HFFc6 (cell line): ENCODE data around the gene TRIM5. TPM values are rescaled to one million over a fixed set of nuclear protein-coding genes. Genes with fewer than 3 reads are reported as not detected.

Experiments
- DNase-seq: peaks from one replicate; pipeline ENCODE4 v3.0.0-alpha.2; 2018
- H3K27ac Mint-ChIP-seq: 2 replicates; pipeline ENCODE4 v1.8.0; 2020; ENCODE audit warnings: mild to moderate bottlenecking, mixed read lengths
- H3K27me3 Mint-ChIP-seq: 2 replicates; pipeline ENCODE4 v1.8.0; 2021; ENCODE audit warnings: mild to moderate bottlenecking, moderate library complexity, mixed read lengths; ENCODE audit not compliant: insufficient read depth
- H3K36me3 Mint-ChIP-seq: 2 replicates; pipeline ENCODE4 v1.8.0; 2021; ENCODE audit warnings: low read depth, mixed read lengths
- H3K4me1 Mint-ChIP-seq: 2 replicates; pipeline ENCODE4 v1.8.0; 2020; ENCODE audit warnings: low read depth, mixed read lengths
- H3K4me3 Mint-ChIP-seq: 2 replicates; pipeline ENCODE4 v1.8.0; 2020; ENCODE audit warnings: mild to moderate bottlenecking, moderate library complexity, mixed read lengths
- H3K9me3 Mint-ChIP-seq: 2 replicates; pipeline ENCODE4 v1.8.0; 2020; ENCODE audit warnings: mild to moderate bottlenecking, mixed read lengths
- CTCF ChIP-seq: fragments of 200-600 bp; sonication (generic); IDR thresholded peaks from 2 replicates; pipeline ENCODE4 v1.5.0; 2021; ENCODE audit warnings: antibody characterized with exemption, mild to moderate bottlenecking
- total RNA-seq, 6 experiments: library from RNA; stranded (reverse); fragmentation: NEBNext Ultra II Directional; extraction: Animal tissue kit (Norgen Biotek cat#: 25700); gene quantifications; 2 replicates in 1 of 6; 3 replicates in 5 of 6; pipeline ENCODE4 v1.2.3, GENCODE V29; 2021

Gene TRIM5
- total RNA-seq, 6 experiments from 2014 or later = 35.7 to 49.4 (median 43.5) TPM

DNA sequence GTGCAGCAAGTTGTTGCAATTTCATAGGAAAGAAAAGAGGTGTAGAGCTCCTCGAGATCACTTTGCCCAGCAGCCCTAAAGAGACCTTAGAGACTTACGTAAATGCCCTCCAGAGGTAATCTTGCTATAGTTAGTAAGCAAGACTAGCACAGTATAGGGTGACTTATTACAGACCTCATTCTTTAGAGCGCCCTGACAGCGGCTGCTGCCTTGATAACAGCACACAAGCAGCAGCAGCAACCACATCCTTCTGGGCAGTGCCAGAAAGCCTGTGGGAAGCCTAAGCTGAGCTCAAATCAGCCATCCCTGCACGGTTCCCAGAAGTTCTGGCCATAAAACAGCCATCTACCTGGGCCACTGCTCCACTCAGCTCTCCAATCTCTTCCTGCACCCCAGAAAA lies 28.8 kb upstream of the TRIM5 start:
- Mint-ChIP-seq H3K36me3 (peaks cover 12% of the 10 kb centered on the region), H3K4me1 (no peaks in the 10 kb centered on the region), H3K27me3 (peaks cover 2% of the 10 kb centered on the region; the same call in 1 of the 2 replicates), H3K4me3 (no peak overlapping the region), H3K9me3 (peaks cover 4% of the 10 kb centered on the region), H3K27ac (no peak overlapping the region)
- TF ChIP-seq CTCF = no peak
- DNase-seq = no peak

GRCh38 chr11:5712507-5712906 lies 27.6 kb upstream of the TRIM5 start:
- Mint-ChIP-seq H3K9me3 (peaks cover 4% of the 10 kb centered on the region), H3K36me3 (peaks cover 18% of the 10 kb centered on the region), H3K4me1 (no peaks in the 10 kb centered on the region), H3K27me3 (peaks cover 4% of the 10 kb centered on the region; the same call in 1 of the 2 replicates), H3K27ac (no peak overlapping the region), H3K4me3 (no peak overlapping the region)
- TF ChIP-seq CTCF = peak; percentile 77
- no peak for DNase-seq

- DNase-seq = no peak
- Mint-ChIP-seq H3K4me1 (peaks cover 14% of the 10 kb centered on the region; the same call in 1 of the 2 replicates), H3K9me3 (no peaks in the 10 kb centered on the region), H3K27ac (0 out of 2 replicates have a peak overlapping the region, but pooled peaks have one; percentile 3), H3K27me3 (peaks cover 1% of the 10 kb centered on the region; the same call in 1 of the 2 replicates), H3K36me3 (peaks cover 54% of the 10 kb centered on the region), H3K4me3 (no peak overlapping the region)
- TF ChIP-seq CTCF = no peak
Measured at GRCh38 chr11:5705688-5706087, 20.8 kb upstream of the TRIM5 start.

- Mint-ChIP-seq H3K9me3 (no peaks in the 10 kb centered on the region), H3K4me3 (no peak overlapping the region), H3K27ac (no peak overlapping the region), H3K4me1 (peaks cover 14% of the 10 kb centered on the region; the same call in 1 of the 2 replicates), H3K27me3 (peaks cover 1% of the 10 kb centered on the region; the same call in 1 of the 2 replicates), H3K36me3 (peaks cover 55% of the 10 kb centered on the region)
- DNase-seq = no peak
- no peak for TF ChIP-seq CTCF
Measured at GRCh38 chr11:5703741-5704536, 19.1 kb upstream of the TRIM5 start.

DNA sequence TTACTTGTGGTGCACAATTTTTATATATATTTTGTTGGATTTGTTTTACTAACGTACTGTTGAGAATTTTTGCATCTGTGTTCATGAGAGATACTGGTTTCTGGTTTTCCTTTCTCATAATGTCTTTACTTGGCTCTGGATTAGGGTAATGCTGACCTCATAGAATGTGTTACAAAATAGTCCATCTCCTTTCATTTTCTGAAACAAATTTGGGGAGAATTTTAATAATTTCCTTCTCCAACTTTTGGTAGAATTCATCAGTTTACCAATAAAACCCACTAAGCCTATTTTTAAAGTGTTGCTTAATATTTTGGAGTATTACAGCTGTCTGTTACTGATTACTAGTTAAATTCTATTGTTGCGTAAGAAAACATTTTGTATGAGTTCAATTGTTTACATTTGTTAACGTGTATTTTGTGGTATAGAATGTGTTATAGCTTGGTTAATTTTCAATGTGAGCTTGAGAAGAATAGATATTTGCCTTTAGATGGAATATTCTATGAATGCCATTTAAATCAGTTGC lies 16.2 kb upstream of the TRIM5 start:
- Mint-ChIP-seq H3K27me3 (no peaks in the 10 kb centered on the region), H3K36me3 (peaks cover 61% of the 10 kb centered on the region), H3K27ac (no peak overlapping the region), H3K4me3 (no peak overlapping the region), H3K4me1 (peaks cover 17% of the 10 kb centered on the region; the same call in 1 of the 2 replicates), H3K9me3 (no peaks in the 10 kb centered on the region)
- DNase-seq = no peak
- TF ChIP-seq CTCF = no peak
